ENCODE results near the gene PKP2.

PKP2 gene

DNA sequence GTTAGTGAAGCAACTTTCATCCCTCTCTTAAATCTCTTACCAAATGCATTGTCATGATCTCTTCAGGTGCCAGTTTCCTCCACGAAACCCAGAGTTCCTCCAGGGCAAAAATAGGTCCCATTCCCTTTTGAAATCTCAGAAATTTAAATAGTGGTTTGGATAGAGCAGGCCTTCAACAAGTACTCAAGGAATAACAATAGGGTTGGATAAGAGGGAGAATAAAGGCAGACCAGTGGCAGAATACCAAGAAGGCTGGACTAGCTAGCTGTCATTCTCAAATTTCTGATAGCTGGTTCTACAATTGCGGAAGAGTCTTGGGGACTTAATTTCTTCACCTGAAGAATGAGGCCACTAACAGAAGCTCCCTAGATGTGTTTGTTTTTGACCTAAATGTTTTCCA lies 62.5 kb downstream of the PKP2 start:
- no peaks in the 10 kb centered on the region for H3K4me1 ChIP-seq (ENCODE audit: control insufficient read depth in 1 of 2, insufficient read depth in 1 of 2, low read depth in 1 of 2, low read length in 1 of 2)
- no peak overlapping the region for H3K27ac ChIP-seq
- H3K27me3 ChIP-seq, result no peaks in the 10 kb centered on the region
- TF ChIP-seq, protein P1, sequence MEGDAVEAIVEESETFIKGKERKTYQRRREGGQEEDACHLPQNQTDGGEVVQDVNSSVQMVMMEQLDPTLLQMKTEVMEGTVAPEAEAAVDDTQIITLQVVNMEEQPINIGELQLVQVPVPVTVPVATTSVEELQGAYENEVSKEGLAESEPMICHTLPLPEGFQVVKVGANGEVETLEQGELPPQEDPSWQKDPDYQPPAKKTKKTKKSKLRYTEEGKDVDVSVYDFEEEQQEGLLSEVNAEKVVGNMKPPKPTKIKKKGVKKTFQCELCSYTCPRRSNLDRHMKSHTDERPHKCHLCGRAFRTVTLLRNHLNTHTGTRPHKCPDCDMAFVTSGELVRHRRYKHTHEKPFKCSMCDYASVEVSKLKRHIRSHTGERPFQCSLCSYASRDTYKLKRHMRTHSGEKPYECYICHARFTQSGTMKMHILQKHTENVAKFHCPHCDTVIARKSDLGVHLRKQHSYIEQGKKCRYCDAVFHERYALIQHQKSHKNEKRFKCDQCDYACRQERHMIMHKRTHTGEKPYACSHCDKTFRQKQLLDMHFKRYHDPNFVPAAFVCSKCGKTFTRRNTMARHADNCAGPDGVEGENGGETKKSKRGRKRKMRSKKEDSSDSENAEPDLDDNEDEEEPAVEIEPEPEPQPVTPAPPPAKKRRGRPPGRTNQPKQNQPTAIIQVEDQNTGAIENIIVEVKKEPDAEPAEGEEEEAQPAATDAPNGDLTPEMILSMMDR (IDR thresholded peaks at IDR 0.05), result no peak
- no peaks in the 10 kb centered on the region for H3K9me3 ChIP-seq
- peaks cover 21% of the 10 kb centered on the region for H3K36me3 ChIP-seq
- H3K4me3 ChIP-seq (ENCODE audit: low read depth in 1 of 2, low read length in 1 of 2), result no peak overlapping the region

DNA sequence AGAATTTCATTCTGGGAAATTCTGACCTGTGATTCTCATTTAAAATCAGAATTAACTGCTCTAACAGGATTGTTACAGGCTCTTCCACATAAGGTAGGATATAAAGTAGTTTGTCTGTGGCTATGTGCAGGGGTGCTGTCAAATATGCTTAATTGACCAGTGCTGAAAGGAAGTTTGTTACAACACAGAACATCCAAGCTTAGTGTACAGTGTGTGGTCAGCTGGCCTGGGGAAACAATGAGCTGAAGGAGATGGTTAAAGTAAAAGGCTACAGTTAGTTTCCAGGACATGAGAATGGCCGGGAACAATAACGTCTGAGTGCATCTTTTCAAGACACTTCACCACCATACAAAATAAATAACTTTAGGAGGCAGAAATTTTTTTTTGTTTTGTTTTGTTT lies 68.0 kb downstream of the PKP2 start:
- no peaks in the 10 kb centered on the region for H3K9me3 ChIP-seq
- TF ChIP-seq, protein P1 (IDR thresholded peaks at IDR 0.05), result no peak
- H3K36me3 ChIP-seq, result peaks cover 14% of the 10 kb centered on the region
- H3K27me3 ChIP-seq, result no peaks in the 10 kb centered on the region
- H3K4me3 ChIP-seq (ENCODE audit: low read depth in 1 of 2, low read length in 1 of 2), result no peak overlapping the region
- no peaks in the 10 kb centered on the region for H3K4me1 ChIP-seq (ENCODE audit: control insufficient read depth in 1 of 2, insufficient read depth in 1 of 2, low read depth in 1 of 2, low read length in 1 of 2)
- no peak overlapping the region for H3K27ac ChIP-seq

DNA sequence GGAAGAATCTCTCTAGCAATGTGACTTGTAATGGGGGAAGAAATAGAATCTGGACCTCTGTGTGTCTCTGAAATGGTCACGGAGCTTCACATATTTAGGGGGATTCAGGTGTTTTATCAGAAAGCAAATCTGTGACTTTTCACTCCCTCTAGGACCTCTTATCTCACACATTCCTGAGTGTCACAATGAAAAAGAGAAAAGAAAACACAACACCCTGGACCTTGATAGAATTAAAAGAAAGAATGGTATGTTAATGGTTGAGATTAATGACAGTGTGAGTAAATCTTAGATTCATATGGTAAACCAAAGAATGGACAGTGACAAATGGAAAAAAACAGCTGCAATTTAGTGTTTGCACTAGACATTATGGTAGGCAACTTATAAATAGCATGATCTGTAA lies 68.5 kb downstream of the PKP2 start:
- H3K27ac ChIP-seq, result no peak overlapping the region
- TF ChIP-seq, protein P1 (IDR thresholded peaks at IDR 0.05), result no peak
- H3K36me3 ChIP-seq, result peaks cover 14% of the 10 kb centered on the region
- H3K9me3 ChIP-seq, result no peaks in the 10 kb centered on the region
- no peak overlapping the region for H3K4me3 ChIP-seq (ENCODE audit: low read depth in 1 of 2, low read length in 1 of 2)
- H3K4me1 ChIP-seq (ENCODE audit: control insufficient read depth in 1 of 2, insufficient read depth in 1 of 2, low read depth in 1 of 2, low read length in 1 of 2), result no peaks in the 10 kb centered on the region
- H3K27me3 ChIP-seq, result no peaks in the 10 kb centered on the region

DNA sequence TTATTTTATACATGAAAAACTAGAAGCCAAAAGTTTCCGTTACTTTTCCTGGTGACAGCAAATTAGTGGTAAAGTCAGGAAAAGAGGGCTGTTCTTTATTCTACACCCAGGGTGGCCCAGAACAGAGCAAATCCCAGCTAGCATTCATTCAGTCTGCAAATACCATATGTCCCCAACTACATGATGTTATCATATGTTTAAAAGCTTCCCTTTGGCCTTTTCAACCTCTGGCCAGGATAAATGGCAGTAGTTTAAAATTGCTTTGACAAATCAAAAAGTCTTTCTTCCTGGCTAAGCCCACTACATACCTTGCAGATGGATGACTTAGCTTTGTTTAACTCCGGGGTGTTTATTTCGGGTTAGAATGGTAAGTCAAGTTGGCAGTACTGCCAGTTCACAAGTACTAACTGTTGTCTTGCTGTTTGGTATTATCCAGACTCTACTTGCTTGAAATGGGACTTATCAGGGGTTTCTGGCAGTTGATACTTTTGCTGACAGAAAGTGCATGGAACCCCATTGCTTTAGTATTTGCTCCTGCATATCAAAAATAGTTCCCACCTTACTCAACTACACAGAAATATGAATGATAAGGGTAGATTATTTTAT lies 69.7 kb downstream of the PKP2 start:
- H3K27ac ChIP-seq, result no peak overlapping the region
- H3K9me3 ChIP-seq, result no peaks in the 10 kb centered on the region
- no peaks in the 10 kb centered on the region for H3K27me3 ChIP-seq
- no peaks in the 10 kb centered on the region for H3K4me1 ChIP-seq (ENCODE audit: control insufficient read depth in 1 of 2, insufficient read depth in 1 of 2, low read depth in 1 of 2, low read length in 1 of 2)
- peaks cover 26% of the 10 kb centered on the region for H3K36me3 ChIP-seq
- TF ChIP-seq, protein P1 (IDR thresholded peaks at IDR 0.05), result no peak
- H3K4me3 ChIP-seq (ENCODE audit: low read depth in 1 of 2, low read length in 1 of 2), result no peak overlapping the region

DNA sequence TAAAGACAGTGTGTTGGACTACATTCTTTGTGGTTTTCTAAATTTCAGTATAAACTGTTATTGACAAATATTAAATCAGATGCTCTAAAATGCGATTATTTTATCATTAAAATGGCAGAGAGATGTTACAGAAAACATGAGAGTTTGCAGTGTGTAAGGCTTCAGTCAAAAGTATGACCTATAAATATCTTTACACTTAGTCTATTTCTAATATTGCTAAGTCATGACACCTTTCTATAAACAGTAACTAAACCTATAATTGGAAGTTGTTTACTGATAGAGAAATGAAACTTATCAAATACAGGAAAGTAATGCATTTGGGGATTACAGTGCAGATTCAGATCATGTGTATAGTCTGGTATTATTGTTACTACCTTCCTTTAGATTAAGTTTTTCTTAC lies 72.0 kb downstream of the PKP2 start:
- Histone ChIP-seq H3K36me3 (peaks cover 37% of the 10 kb centered on the region), H3K4me3 (ENCODE audit: low read depth in 1 of 2, low read length in 1 of 2) (no peak overlapping the region), H3K4me1 (ENCODE audit: control insufficient read depth in 1 of 2, insufficient read depth in 1 of 2, low read depth in 1 of 2, low read length in 1 of 2) (no peaks in the 10 kb centered on the region), H3K27ac (no peak overlapping the region), H3K9me3 (no peaks in the 10 kb centered on the region), H3K27me3 (no peaks in the 10 kb centered on the region)
- TF ChIP-seq, protein P1 (IDR thresholded peaks at IDR 0.05), result no peak

DNA sequence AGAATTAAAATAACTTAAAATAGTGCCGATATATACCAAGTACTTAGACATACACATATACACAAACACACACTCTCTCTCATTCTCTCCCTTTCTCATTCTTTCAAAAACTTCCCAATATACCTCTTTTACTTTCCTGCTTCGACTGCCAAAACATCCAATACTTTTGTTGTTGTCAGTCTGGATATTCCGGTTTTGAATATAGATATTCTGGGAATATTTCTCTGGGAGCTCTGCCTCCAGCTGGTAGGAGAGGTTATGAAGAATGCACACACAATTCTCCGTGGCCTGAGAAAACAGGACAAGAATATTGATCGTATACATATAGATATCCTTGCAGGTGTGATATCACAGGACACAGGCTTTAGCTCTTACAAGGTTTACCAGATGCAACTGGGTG lies 74.2 kb downstream of the PKP2 start:
- H3K36me3 ChIP-seq, result peaks cover 42% of the 10 kb centered on the region
- no peaks in the 10 kb centered on the region for H3K4me1 ChIP-seq (ENCODE audit: control insufficient read depth in 1 of 2, insufficient read depth in 1 of 2, low read depth in 1 of 2, low read length in 1 of 2)
- TF ChIP-seq, protein P1 (IDR thresholded peaks at IDR 0.05), result no peak

More for the DNA sequence above, 74.2 kb downstream of the PKP2 start:
- no peak overlapping the region for H3K4me3 ChIP-seq (ENCODE audit: low read depth in 1 of 2, low read length in 1 of 2)
- H3K27ac ChIP-seq, result no peak overlapping the region
- no peaks in the 10 kb centered on the region for H3K9me3 ChIP-seq
- no peaks in the 10 kb centered on the region for H3K27me3 ChIP-seq
